Measurements from ENCODE around the gene DAND5. TPM values are rescaled to one million over a fixed set of nuclear protein-coding genes. Genes with fewer than 3 reads are reported as not detected.
A peak's percentile ranks its signal among the peaks of the same experiment; 100 is the strongest.

The DAND5 gene
- total RNA-seq (not detected), polyA plus RNA-seq (not detected)
- long read RNA-seq, donor 1 = 0 reads
- long read RNA-seq, donor 2 = 0 reads

DNA sequence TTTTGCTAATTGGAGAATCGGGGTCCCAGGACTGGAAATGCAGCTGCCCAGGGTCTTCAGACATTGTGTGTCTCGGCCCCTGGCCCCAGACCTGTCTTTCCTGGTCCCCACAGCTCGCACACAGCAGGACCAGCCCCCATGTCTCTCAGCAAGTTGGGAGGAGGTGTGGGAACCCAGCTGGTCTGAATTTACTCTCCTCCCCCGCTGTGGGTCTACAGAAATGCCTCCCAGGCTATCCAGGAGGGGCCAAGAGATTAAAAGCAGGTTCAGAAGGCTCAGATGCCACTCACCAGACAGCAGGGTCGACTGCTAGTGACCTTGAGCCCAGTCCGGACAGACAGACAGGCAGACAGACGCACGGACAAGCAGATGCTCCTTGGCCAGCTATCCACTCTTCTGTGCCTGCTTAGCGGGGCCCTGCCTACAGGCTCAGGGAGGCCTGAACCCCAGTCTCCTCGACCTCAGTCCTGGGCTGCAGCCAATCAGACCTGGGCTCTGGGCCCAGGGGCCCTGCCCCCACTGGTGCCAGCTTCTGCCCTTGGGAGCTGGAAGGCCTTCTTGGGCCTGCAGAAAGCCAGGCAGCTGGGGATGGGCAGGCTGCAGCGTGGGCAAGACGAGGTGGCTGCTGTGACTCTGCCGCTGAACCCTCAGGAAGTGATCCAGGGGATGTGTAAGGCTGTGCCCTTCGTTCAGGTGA lies at the start of gene DAND5:
Gene DAND5, plus strand, starts transcription at position 285 of the 697 bp plus-strand sequence. Its CDS starts 85 bp downstream, at position 370.
- intact Hi-C loops (cut with DNase I; ENCODE audit: low total_unique reads) = loop anchor here (10.0 kb wide), 1 partner anchor 85 kb away; the partner anchor contains the start of genes DNASE2 and KLF1

DNA sequence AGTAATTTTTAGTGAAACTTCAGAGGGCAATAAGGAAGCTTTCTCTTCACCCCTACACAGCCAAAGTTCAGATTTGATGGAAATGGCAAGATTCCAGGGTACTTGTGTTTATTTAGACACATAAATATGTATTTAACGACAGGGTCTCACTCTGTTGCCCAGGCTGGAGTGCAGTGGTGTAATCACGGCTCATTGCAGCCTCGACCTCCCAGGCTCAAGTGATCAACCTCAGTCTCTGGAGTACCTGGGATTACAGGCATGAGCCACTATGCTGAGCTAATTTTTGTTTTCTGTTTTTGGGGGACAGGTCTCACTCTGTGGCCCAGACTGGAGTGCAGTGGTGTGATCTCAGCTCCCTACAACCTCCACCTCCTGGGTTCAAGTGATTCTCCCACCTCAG lies 48.3 kb upstream of the DAND5 start:
- no peak for DNase-seq
- Histone ChIP-seq H3K4me1 (peaks cover 4 to 17% (median 12%) of the 10 kb centered on the region in 6 donors), H3K27ac (no peak overlapping the region), H3K4me3 (no peak overlapping the region), H3K36me3 (peaks cover 6 to 46% (median 39%) of the 10 kb centered on the region in 6 donors), H3K9me3 (no peaks in the 10 kb centered on the region), H3K27me3 (replicated peaks in 1 of 7) (no peaks in the 10 kb centered on the region)
- 69 to 82% (median 78%) methylated on average over 3 of the region's 3 CpGs for WGBS, 5 donors
- intact Hi-C loops (cut with DNase I; ENCODE audit: low total_unique reads) = no loop called here
- TF ChIP-seq, protein P1, sequence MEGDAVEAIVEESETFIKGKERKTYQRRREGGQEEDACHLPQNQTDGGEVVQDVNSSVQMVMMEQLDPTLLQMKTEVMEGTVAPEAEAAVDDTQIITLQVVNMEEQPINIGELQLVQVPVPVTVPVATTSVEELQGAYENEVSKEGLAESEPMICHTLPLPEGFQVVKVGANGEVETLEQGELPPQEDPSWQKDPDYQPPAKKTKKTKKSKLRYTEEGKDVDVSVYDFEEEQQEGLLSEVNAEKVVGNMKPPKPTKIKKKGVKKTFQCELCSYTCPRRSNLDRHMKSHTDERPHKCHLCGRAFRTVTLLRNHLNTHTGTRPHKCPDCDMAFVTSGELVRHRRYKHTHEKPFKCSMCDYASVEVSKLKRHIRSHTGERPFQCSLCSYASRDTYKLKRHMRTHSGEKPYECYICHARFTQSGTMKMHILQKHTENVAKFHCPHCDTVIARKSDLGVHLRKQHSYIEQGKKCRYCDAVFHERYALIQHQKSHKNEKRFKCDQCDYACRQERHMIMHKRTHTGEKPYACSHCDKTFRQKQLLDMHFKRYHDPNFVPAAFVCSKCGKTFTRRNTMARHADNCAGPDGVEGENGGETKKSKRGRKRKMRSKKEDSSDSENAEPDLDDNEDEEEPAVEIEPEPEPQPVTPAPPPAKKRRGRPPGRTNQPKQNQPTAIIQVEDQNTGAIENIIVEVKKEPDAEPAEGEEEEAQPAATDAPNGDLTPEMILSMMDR (IDR thresholded peaks at IDR 0.05 in 8 of 11, conservative IDR thresholded peaks at IDR 0.05 in 3 of 11) = no peak
- TF ChIP-seq POLR2A (IDR thresholded peaks at IDR 0.05) = no peak
- TF ChIP-seq POLR2AphosphoS5 (IDR thresholded peaks at IDR 0.05) = no peak

More for the DNA sequence above, at the start of gene DAND5:
- no peak for DNase-seq
- no peaks in the 10 kb centered on the region for H3K36me3 ChIP-seq
- 47 to 65% (median 59%) methylated on average over 5 to 14 of the region's 14 CpGs for WGBS, 5 donors
- H3K4me1 ChIP-seq = peaks cover 3 to 14% (median 12%) of the 10 kb centered on the region in 6 donors
- no peak within 1 kb of the TSS for H3K27ac ChIP-seq
- TF ChIP-seq POLR2A (IDR thresholded peaks at IDR 0.05) (no peak), POLR2AphosphoS5 (IDR thresholded peaks at IDR 0.05) (no peak)
- TF ChIP-seq, protein P1 (IDR thresholded peaks at IDR 0.05 in 8 of 11, conservative IDR thresholded peaks at IDR 0.05 in 3 of 11) = no peak
- no peak within 1 kb of the TSS for H3K4me3 ChIP-seq
- peaks cover 0 to under 1% (median 0%) of the 10 kb centered on the region in 7 donors for H3K27me3 ChIP-seq (replicated peaks in 1 of 7)
- no peaks in the 10 kb centered on the region for H3K9me3 ChIP-seq

GRCh38 chr19:12922959-12923358 lies 46.4 kb upstream of the DAND5 start:
- 95 to 98% (median 97%) methylated on average over 4 of the region's 4 CpGs for WGBS, 5 donors
- Histone ChIP-seq H3K4me1 (peaks cover 4 to 17% (median 12%) of the 10 kb centered on the region in 6 donors), H3K9me3 (no peaks in the 10 kb centered on the region), H3K36me3 (peaks cover 13 to 65% (median 58%) of the 10 kb centered on the region in 6 donors), H3K4me3 (no peak overlapping the region), H3K27me3 (replicated peaks in 1 of 7) (no peaks in the 10 kb centered on the region), H3K27ac (no peak overlapping the region)
- no peak for TF ChIP-seq POLR2A (IDR thresholded peaks at IDR 0.05)
- no peak for TF ChIP-seq POLR2AphosphoS5 (IDR thresholded peaks at IDR 0.05)
- TF ChIP-seq, protein P1 (IDR thresholded peaks at IDR 0.05 in 8 of 11, conservative IDR thresholded peaks at IDR 0.05 in 3 of 11) = no peak
- intact Hi-C loops (cut with DNase I; ENCODE audit: low total_unique reads) = no loop called here
- DNase-seq = no peak

DNA sequence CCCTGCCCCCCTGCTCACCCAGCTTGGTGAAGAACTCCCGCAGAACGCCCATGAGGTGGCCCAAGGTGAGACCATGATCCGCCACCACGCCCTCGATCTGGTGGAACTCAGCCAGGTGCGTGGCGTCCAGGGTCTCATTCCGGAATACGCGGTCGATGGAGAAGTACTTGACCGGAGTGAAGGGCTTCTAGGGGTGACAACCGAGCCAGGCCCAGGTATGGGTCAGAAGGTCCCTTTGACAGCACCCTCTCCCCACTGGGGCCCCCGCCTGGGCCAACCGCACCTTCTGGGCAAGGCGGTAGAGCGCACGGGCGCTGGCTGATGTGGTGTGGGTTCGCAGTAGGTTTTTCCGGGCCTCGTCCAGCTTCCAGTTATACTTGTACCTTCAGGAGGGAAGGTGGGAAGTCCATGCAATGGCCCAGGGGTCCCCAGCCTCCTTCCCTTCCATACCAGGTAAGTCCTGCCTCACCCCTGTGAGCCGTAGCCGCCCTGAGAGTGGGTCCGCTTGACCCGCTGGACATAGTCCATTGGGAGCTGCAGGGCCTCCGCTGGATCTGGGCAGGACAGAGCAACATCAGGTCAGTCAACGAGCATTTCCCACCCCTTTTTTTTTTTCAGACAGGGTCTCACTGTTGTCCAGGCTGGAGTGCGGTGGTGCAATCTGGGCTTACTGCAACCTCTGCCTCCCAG lies 44.6 kb upstream of the DAND5 start:
- peak in 1 of 3 donors; percentile 46 for TF ChIP-seq POLR2AphosphoS5 (IDR thresholded peaks at IDR 0.05)
- TF ChIP-seq, protein P1 (IDR thresholded peaks at IDR 0.05 in 8 of 11, conservative IDR thresholded peaks at IDR 0.05 in 3 of 11) = no peak
- Histone ChIP-seq H3K4me3 (no peak overlapping the region), H3K9me3 (no peaks in the 10 kb centered on the region), H3K27ac (no peak overlapping the region), H3K36me3 (peaks cover 13 to 83% (median 76%) of the 10 kb centered on the region in 6 donors), H3K27me3 (replicated peaks in 1 of 7) (no peaks in the 10 kb centered on the region), H3K4me1 (peaks cover 0 to 2% (median 0%) of the 10 kb centered on the region in 6 donors)
- no peak for DNase-seq
- intact Hi-C loops (cut with DNase I; ENCODE audit: low total_unique reads) = no loop called here
- 94 to 97% (median 96%) methylated on average over 28 to 29 of the region's 29 CpGs for WGBS, 5 donors

All from spleen (tissue), 13 donors.